Stimulated activated naive CD8-positive, alpha-beta T cell treated with anti-CD3 and anti-CD28 coated beads, Interleukin-15, Interleukin-2, amounts not matched to agents 100 ng/mL and 50 ng/mL, for 24 hours (primary cell): ENCODE measurements around the gene CBLB.

Experiments used
- H3K27ac Mint-ChIP-seq: one replicate; pipeline ENCODE4 v1.8.0; 2021; ENCODE audit warnings: mild to moderate bottlenecking, mixed read lengths
- H3K27me3 Mint-ChIP-seq: one replicate; pipeline ENCODE4 v1.8.0; 2021; ENCODE audit warnings: mixed read lengths
- H3K36me3 Mint-ChIP-seq: one replicate; pipeline ENCODE4 v1.8.0; 2021; ENCODE audit warnings: low read depth, mixed read lengths
- H3K4me1 Mint-ChIP-seq: one replicate; pipeline ENCODE4 v1.8.0; 2021; ENCODE audit warnings: low read depth, mixed read lengths
- H3K4me3 Mint-ChIP-seq: one replicate; pipeline ENCODE4 v1.8.0; 2021; ENCODE audit warnings: mild to moderate bottlenecking, mixed read lengths
- H3K9me3 Mint-ChIP-seq: one replicate; pipeline ENCODE4 v1.8.0; 2021; ENCODE audit warnings: mixed read lengths

Gene CBLB

GRCh38 chr3:105626739-105627138, 242.1 kb downstream of the CBLB start:
- no peaks in the 10 kb centered on the region for H3K9me3 Mint-ChIP-seq
- no peaks in the 10 kb centered on the region for H3K36me3 Mint-ChIP-seq
- no peak overlapping the region for H3K4me3 Mint-ChIP-seq
- H3K27ac Mint-ChIP-seq: no peak overlapping the region
- no peaks in the 10 kb centered on the region for H3K27me3 Mint-ChIP-seq
- H3K4me1 Mint-ChIP-seq: no peaks in the 10 kb centered on the region

- H3K27me3 Mint-ChIP-seq: no peaks in the 10 kb centered on the region
- H3K4me3 Mint-ChIP-seq: no peak overlapping the region
- H3K27ac Mint-ChIP-seq: peak overlapping the region; percentile 53
- no peaks in the 10 kb centered on the region for H3K9me3 Mint-ChIP-seq
- H3K4me1 Mint-ChIP-seq: no peaks in the 10 kb centered on the region
- no peaks in the 10 kb centered on the region for H3K36me3 Mint-ChIP-seq
Observed at GRCh38 chr3:105622169-105622568, 246.6 kb downstream of the CBLB start.

DNA sequence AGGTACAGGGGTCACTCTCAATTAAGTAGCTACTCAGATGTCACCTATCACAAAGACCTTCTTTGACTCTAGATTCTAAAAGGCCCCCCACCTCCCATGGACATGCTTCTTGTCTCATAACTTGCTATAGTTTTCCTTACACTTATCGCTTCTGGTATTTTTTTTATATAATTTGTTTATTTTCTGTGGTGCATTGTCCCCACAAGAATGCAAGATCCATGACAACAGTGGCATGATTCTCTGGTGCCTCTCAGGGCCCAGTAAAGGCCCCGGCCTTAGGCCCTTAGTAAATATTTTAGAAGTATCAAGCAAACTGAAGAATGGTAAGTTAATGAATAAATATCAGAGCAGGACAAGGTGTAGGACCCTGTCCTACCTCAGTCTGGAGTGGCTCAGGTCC, 248.6 kb downstream of the CBLB start:
- H3K4me3 Mint-ChIP-seq: no peak overlapping the region
- H3K36me3 Mint-ChIP-seq: no peaks in the 10 kb centered on the region
- H3K4me1 Mint-ChIP-seq: no peaks in the 10 kb centered on the region
- no peaks in the 10 kb centered on the region for H3K9me3 Mint-ChIP-seq
- no peak overlapping the region for H3K27ac Mint-ChIP-seq
- H3K27me3 Mint-ChIP-seq: no peaks in the 10 kb centered on the region

- H3K9me3 Mint-ChIP-seq: no peaks in the 10 kb centered on the region
Observed at GRCh38 chr3:105619651-105620050, 249.2 kb downstream of the CBLB start.

GRCh38 chr3:105618556-105618955, 250.3 kb downstream of the CBLB start:
- Mint-ChIP-seq H3K9me3 (no peaks in the 10 kb centered on the region), H3K4me1 (no peaks in the 10 kb centered on the region), H3K27ac (no peak overlapping the region), H3K27me3 (no peaks in the 10 kb centered on the region), H3K4me3 (no peak overlapping the region), H3K36me3 (no peaks in the 10 kb centered on the region)

More at GRCh38 chr3:105619651-105620050, 249.2 kb downstream of the CBLB start:
- no peaks in the 10 kb centered on the region for H3K27me3 Mint-ChIP-seq
- no peak overlapping the region for H3K4me3 Mint-ChIP-seq
- H3K4me1 Mint-ChIP-seq: no peaks in the 10 kb centered on the region
- H3K36me3 Mint-ChIP-seq: no peaks in the 10 kb centered on the region
- H3K27ac Mint-ChIP-seq: no peak overlapping the region

DNA sequence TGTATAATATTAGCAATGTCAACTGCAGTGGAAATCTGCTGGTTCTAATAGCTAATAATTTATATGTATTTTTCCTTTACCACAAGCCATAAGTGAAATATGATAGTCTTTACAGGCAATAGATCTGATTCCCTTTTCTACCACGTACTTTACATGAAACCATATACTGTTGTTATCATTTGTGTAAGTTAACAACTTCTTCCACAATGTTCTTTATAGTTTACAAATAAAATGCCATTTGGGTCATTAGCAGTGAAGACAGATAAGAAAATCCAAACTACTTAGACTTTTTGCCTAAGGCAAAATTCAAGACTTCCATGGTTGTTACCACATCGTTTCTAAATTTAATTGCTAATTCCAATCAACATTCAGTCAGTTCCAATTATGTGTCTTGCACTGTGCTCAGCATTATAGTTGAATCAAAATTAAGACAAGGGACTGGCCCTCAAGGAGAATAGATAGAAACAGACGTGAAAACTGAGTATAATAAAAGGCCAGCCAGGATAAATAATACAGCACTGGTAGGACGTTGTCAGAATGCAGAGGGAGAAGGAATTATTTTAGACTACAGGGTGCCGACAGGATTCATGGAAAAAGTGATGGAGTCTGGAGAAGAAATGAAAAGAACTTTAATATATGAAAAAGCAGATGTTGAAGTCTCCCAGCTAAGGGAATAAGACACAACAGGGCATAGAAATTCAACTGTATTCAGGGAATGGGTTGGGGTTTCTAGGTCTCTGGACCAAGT, 252.3 kb downstream of the CBLB start:
- no peak overlapping the region for H3K4me3 Mint-ChIP-seq
- H3K9me3 Mint-ChIP-seq: no peaks in the 10 kb centered on the region
- no peaks in the 10 kb centered on the region for H3K27me3 Mint-ChIP-seq
- no peak overlapping the region for H3K27ac Mint-ChIP-seq
- no peaks in the 10 kb centered on the region for H3K4me1 Mint-ChIP-seq
- no peaks in the 10 kb centered on the region for H3K36me3 Mint-ChIP-seq

DNA sequence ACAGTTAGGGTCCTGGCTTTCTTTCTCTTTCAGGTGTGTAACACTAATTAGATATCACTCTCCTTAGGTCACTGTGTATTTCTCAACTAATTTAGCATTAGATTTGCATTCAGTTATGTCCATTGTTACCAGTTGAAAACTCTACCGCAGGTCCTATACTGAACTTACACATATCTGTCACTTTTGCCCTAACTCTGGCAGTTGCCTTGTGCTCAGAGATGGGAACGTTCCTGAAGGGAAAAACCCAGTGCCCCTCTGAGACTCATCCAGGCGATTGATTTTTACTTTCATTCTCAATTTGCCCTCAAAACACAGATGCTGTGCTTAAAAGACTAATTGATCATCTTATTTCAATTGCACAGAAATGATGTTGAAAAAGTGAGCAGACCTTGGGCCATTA, 253.0 kb downstream of the CBLB start:
- Mint-ChIP-seq H3K4me3 (no peak overlapping the region), H3K27me3 (no peaks in the 10 kb centered on the region), H3K9me3 (no peaks in the 10 kb centered on the region), H3K4me1 (no peaks in the 10 kb centered on the region), H3K36me3 (no peaks in the 10 kb centered on the region), H3K27ac (no peak overlapping the region)

DNA sequence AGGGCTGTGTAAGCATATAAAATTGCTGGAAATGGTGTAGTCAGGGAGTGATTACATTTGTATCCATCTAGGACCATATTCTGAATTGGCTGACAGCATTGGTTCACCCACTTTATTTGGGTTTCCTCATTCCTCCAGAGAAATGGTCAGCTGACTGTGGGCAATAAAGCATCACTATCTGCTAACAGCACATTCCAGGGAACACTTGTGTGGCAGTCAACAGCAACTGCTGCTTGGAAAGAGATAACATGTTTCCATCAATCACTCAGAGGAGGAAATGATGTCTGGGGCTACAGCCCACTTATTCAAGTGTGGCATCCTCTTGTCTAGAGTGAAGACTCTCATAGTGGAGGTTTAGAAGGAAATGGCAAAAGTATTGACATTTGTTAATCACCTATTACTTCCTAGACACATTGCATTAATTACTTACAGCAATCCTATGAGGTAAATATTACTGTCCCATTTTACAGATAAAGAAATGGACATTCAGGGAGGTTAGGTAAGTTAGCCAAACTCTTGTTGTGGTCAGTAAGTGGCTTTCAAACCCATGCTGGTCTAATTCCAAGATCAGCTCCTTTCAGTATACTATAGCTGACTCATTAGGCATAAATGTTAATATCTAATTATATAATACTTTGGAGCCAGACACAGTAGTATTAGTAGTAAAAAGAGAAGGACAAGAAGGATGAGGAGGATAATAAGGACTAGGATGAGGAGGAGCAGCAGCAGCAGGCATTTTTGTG, 254.4 kb downstream of the CBLB start:
- Mint-ChIP-seq H3K4me3 (no peak overlapping the region), H3K27ac (no peak overlapping the region), H3K27me3 (no peaks in the 10 kb centered on the region), H3K36me3 (no peaks in the 10 kb centered on the region), H3K9me3 (no peaks in the 10 kb centered on the region), H3K4me1 (no peaks in the 10 kb centered on the region)

GRCh38 chr3:105613120-105613519, 255.7 kb downstream of the CBLB start:
- Mint-ChIP-seq H3K27ac (no peak overlapping the region), H3K4me1 (no peaks in the 10 kb centered on the region), H3K9me3 (no peaks in the 10 kb centered on the region), H3K36me3 (no peaks in the 10 kb centered on the region), H3K27me3 (no peaks in the 10 kb centered on the region), H3K4me3 (no peak overlapping the region)

DNA sequence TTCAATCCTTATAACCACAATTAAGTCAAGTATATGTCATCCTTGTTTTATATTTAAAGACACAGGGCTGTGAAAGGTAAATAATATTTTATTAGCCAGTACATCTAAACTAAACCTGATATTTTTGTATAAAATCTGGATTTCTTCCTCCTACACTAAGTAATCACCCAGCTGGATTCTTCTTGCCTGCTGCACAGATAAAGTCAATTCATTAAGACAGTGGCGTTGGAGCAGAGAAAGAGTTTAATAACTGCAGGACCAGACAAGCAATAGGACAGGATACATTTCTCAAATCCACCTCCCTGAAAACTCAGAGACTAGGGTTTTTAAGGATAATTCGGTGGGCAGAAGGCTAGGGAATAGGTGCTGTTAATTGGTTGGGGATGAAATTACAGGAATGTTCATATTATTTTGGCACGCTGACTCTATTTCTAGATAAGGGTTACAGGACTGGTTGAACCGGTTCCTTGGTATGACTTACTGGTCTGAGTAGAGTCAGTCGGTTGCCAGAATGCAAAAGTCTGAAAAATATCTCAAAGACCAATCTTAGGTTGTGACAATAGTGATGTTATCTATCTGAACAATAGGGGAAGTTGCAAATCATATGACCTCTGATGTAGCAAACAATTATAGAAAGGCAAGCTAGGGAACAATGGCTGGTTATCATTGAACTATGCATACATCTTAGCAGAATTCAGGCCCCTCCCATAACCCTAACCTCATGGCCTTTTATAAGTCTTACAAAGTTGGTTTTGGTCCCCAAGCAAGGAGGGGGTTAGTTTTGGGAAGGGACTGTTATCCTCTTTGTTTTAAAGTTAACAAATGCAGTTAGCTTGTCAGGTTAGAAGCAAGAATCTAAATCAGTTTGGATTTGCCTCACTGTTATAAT, 257.3 kb downstream of the CBLB start:
- no peaks in the 10 kb centered on the region for H3K27me3 Mint-ChIP-seq
- no peaks in the 10 kb centered on the region for H3K9me3 Mint-ChIP-seq
- no peak overlapping the region for H3K4me3 Mint-ChIP-seq
- H3K36me3 Mint-ChIP-seq: no peaks in the 10 kb centered on the region
- no peak overlapping the region for H3K27ac Mint-ChIP-seq
- no peaks in the 10 kb centered on the region for H3K4me1 Mint-ChIP-seq

DNA sequence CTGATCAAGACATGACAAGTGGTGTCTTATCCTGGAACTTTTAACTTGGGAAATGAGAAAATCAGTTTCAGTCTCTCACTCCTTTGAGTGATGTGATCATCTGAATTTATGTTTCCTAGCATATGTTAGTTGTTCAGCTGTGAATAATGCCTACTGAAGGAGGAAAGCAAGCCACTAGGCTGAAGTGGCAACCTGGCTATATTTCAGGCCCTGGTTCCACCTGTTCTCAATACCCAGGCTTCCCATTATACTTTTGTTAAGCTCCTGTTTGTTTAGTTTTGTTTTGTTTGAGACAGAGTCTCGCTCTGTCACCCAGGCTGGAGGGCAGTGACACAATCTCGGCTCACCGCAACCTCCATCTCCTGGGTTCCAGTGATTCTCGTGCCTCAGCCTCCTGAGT, 258.3 kb downstream of the CBLB start:
- no peaks in the 10 kb centered on the region for H3K4me1 Mint-ChIP-seq
- no peaks in the 10 kb centered on the region for H3K36me3 Mint-ChIP-seq
- no peaks in the 10 kb centered on the region for H3K27me3 Mint-ChIP-seq
- H3K9me3 Mint-ChIP-seq: no peaks in the 10 kb centered on the region
- H3K27ac Mint-ChIP-seq: no peak overlapping the region
- H3K4me3 Mint-ChIP-seq: no peak overlapping the region

- Mint-ChIP-seq H3K4me3 (no peak overlapping the region), H3K36me3 (no peaks in the 10 kb centered on the region), H3K27me3 (no peaks in the 10 kb centered on the region), H3K4me1 (no peaks in the 10 kb centered on the region), H3K27ac (no peak overlapping the region), H3K9me3 (no peaks in the 10 kb centered on the region)
Observed at GRCh38 chr3:105608623-105609022, 260.2 kb downstream of the CBLB start.

GRCh38 chr3:105606016-105606415, 262.8 kb downstream of the CBLB start:
- Mint-ChIP-seq H3K27ac (no peak overlapping the region), H3K4me1 (no peaks in the 10 kb centered on the region), H3K4me3 (no peak overlapping the region), H3K9me3 (no peaks in the 10 kb centered on the region), H3K27me3 (no peaks in the 10 kb centered on the region), H3K36me3 (no peaks in the 10 kb centered on the region)
